B cell (primary cell): ENCODE data around the gene TEX52.
"Not testable (repeated sequence)": the region's sequence is repeated elsewhere in the genome, so short reads cannot be mapped to it uniquely, and the experiment has no call there.

Source experiments
- CTCF ChIP-seq: fragments of 200-600 bp; IDR thresholded peaks from one replicate; pipeline ENCODE4 v1.8.0; 2022; ENCODE audit warnings: antibody characterized with exemption, mild to moderate bottlenecking
- EZH2 ChIP-seq: IDR thresholded peaks from 2 replicates; pipeline ENCODE4 v1.6.1; 2012; ENCODE audit warnings: borderline replicate concordance, low read depth, mild to moderate bottlenecking, moderate library complexity, low read length; ENCODE audit not compliant: insufficient read depth, poor library complexity, severe bottlenecking

GRCh38 chr12:2868986-2869632 lies 12.3 kb upstream of the TEX52 start:
- TF ChIP-seq CTCF, EZH2: not testable (repeated sequence)
